GM21515 (cell line): ENCODE results near the gene TBC1D20.

Source experiments
- ATAC-seq: cut with Tn5 transposase; IDR thresholded peaks from one replicate; pipeline ENCODE4 v1.9.1; 2021; ENCODE audit not compliant: unreplicated experiment

TBC1D20 gene

DNA sequence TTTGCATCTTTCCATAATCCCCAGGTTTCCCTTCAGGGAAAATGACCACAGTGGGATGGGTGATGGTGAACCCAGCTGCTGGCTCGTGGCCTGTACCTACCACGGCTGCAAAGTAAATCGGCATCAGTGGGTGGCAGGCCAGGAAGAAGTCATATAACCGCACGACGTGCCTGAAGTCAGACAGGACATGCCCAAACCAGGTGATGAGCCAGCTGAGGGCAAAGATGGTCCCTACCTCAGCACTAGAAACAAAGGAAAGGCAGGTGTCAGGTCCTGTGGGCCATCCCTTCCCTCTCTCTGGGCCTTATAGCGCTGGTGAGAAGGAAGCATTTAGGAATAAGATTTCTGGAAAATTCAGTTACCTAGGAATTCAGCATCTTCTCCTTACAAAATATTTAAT, 22.2 kb downstream of the TBC1D20 start:
- ATAC-seq: no peak

DNA sequence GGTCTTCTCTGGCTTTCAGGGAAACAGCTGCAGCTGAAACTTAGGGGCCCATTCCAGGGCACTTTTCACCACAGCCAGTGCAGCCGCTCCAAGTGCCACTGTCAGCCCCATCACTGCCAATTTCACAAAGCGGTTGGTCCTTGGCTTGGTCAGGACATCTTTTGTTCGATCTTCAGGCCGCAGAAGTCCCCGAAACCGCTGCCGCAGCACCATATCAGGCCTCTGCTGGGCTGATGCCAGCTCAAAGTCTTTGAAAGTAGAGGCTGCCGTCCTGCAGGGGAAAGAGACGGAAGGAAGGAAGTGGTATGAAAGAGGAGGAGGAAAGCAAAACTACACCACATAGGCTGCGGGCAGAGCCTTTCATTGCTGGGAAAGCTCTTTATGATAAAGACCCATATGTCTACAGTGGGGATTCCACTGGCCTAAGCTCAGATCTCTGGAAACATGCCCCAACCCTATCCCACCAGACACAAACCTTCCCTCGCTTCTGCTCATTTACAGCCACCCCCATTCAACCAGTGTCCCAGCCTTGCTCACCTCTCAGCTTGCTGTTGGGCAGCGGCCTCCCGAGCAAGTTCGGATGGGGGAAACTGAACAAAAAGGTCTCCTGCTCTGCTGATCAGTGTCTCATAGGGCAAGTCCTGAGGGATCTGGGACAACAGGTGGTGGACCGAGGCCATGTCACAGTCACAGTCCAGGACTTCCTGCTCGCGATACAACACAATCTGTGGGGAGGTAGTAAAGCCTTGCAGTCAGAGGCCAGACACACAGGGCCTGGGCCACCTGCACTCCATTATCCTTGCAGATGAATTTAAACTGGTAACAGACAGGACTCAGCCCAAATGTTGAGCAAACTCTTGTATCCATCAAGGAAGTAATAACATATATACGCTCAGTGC, 23.5 kb downstream of the TBC1D20 start:
- ATAC-seq: no peak

DNA sequence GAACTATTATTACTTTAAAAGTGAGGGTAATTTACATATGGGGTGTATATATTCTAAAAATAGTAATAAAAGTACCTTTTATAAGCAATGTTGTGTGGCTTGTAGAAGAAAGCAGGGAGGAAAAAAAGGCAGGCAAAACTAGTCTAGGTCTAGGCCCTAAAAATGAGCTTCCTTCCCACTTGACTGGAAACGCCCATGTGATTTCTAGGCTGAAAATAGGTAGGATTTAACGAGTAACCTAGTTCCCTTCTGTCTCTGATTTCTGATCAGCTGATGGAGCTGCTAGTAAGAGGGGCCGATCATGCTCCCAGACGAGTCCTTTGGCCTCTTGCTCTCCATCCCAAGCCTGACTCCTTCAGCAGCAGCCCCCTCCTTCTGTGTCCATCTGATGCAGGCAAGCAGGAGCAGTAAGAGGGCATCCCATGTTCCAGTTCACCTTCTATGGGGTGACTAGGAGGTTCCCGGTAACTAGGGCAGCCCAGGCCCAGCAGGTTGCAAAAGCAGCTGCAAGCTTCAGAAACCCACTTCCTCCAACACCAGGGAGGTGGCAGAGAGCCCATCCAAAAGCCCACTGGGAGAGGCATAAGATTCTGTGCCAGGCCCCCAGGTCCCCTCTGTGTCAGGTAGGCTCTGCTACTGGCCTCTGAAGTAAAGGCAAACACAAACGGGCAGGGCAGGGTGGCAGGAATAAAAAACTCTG, 24.4 kb downstream of the TBC1D20 start:
- no peak for ATAC-seq

DNA sequence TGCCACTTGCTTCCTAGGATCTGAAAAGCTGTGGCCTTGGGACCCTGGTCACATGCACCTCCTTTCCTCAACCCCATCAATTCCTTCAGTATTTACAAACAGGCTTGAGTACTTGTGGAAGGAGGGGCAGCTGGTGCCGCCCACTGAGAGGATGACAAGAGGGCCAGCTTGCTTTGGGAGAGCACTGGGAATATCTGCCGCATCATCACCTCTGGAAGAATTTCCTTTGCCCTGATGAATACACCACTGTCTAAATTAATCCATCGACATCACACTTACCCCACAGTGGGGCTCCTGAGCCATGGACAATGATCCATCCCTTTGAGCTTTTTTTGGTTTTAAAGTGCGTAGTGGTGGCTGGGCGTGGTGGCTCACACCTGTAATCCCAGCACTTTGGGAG, 25.9 kb downstream of the TBC1D20 start:
- no peak for ATAC-seq

DNA sequence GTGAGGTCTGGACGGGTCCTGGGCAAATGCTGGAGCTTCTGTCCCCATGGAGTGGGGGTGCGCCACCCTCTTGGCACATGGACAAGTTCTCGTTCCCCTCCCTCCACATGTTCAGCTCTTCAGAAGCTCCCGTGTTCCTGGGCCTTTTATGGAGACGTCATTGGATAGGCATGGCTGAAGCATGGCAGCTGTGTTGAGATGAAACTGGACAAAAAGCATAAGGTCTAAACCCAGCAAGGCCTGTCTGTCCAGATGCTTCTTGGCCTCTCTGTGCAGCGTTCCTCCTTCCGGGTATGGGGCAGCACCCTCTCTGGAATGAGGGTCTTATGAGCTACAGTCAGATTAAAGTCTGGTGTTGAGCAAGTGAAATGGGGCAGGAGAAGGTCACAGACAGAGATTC, 26.8 kb downstream of the TBC1D20 start:
- no peak for ATAC-seq

DNA sequence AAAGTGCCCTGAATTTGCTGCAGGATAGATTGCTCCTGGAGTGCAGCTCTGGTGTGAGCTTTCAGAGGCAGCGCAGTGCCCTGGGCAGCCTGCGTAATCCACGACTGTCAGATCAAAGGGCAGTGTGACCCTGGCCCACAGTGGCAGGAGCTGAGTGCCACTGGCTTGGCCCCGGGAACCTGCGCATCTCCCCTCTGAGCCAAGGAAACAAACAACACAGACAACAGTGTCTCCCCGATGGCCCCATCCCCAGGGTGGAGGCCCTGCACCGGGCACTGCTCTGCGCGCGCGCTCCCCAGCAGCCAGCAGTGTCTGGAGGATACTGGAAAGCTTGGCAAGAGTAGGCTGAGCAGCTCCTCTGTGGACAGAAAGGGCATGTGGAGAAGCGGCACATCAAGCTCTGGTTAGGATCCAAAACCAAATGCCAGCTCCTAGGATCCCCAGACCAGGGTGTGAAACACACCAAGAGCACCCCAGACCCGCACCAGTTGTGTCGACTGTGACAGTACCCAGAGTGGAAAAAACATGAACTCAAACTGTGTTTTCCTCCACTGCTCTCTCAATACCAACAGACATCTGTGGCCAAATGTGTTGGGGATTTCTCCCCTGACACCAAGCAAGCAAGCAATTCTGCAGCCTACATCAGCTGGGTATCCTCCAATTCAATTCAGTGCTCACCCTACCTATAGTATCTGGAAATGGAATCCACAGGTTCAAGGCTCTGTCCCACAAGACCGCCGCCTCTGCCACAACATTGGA, 27.5 kb downstream of the TBC1D20 start:
- no peak for ATAC-seq

DNA sequence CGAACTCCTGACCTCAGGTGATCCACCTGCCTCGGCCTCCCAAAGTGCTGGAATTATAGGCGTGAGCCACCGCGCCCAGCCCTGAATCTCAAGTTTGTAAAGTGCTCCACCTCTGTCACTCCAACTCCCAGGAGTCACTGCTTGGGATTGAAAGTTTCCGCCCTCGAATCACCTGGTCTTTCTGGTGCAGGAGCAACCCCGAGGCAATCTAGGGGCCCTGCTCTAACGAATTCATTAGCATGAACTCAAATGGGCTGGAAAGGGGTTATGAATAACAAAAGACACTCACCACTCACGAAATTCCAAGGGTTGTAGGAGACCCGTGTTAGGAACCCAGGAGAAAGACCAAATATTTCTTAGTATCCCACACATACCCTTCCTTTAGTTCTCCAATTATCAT, 28.1 kb downstream of the TBC1D20 start:
- ATAC-seq: no peak

DNA sequence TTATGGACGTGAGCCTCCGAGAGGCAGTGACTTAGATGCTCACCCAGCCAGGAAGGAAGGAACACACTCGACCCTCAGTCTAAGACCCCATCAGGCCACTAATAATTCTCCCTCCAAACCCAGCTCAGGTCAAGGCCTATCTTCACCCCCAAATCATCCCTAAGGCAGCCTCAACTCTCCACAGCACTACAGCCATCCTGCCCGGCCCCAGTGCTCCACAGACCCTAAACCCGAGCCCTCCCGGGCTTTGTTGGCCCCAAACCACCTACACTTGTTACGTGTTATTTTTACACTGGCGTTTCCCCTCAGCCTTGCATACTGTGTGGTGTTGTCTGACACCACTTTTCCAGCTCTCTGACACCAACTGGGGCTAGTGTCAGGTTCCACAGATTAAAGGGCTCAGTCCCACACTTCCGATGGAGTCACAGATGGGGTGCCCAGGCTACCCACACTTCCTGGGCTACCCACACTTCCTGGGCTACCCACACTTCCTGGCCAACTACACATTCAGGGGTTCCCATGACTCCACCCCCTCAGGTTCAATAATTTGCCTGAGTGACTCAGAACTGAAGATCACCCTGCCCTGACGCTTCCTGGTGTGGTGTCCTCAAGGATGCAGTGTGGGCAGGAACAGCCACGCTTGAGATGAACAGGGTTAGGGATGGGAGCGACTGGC, 28.9 kb downstream of the TBC1D20 start:
- ATAC-seq: peak; percentile 66

DNA sequence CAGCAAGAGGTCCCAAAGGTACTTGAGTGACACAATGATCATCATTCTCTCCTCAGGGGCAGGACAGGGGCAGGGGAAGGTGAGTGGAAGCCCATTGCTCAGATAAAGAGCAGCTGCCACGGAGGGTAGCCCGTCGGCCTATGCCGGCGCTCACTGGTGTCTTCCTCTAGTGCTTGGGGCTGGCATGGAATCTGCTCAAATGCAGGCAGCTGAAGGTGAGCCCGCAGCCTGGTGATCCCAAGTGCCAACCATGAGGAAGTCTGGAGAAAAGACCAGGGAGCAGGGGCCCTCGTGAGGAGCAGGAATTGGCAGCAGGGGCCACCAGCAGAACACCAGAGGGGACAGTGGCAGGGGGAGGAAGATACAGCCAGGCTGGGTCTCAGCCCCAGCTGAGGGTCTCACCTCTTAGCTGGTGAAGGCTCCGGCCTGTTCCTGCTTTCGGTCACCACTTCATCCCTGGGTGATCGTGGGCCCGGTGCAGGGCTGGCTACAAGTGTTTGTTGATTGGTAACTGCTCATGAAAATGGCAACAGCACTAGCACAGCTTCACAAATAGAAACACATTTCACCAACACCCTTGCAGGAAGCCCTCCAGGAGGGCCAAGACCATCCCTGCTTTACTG, 29.5 kb downstream of the TBC1D20 start:
- ATAC-seq: no peak

DNA sequence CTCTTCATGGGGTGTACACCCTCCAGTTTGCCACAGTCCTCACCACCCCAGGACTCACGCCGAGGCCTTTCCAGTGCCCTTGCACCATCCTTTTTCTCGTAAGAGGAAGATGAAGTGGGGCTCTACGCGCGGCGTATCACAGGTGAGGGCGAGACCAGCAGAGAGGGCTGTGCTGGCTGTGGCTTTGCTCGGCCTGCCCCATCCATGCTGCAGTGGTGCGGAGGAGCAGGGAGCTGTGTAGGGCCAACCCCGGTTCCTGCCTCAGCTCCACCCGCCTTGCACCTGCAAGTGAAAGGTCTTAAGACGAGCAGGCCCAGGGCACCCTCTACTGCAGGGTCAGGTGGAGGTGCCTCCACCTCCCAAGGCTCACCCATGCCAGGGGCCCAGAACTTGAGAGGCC, 30.1 kb downstream of the TBC1D20 start:
- ATAC-seq: no peak

DNA sequence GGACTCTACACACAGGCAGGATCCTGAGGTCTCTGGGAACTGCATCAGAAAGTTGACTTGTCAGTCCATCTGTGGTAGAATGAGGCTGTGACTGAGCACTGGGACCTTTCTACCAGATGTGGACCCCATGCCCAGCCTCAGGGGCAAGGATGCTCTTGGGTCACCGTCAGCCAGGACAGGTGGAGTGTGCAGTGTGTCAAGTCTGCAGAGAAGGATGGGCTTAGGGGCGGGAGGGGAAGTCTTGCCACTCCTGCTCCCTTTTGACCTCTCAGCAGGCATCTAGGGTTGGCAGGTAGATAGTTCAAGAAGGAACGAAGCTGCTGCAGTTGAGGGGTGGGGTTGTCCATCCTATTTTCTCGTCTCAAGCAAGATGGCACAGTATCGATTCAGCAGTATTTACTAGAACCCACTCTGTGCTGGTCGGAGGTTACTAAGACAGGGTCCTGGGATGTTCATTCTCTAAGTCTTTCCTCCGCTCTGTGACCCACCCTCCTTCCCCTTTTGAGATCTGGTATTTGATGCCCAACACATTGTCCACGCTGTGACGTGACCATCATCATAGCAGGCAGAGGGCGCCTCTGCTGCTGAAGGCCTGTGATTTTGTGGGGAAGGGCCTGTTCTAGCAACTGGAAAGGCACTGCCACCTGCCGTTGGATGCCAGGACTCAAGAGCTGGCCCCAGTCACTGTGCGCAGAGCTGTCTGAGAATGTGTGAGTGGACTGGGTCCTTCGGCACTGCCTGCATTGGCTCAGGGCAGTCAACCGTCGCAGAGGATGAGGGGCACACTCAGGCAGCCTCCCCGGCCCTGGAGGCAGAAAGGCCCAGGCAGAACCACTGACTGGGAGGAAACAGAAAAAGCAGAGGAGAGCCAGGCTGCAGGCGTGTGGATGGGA, 31.1 kb downstream of the TBC1D20 start:
- ATAC-seq: no peak

DNA sequence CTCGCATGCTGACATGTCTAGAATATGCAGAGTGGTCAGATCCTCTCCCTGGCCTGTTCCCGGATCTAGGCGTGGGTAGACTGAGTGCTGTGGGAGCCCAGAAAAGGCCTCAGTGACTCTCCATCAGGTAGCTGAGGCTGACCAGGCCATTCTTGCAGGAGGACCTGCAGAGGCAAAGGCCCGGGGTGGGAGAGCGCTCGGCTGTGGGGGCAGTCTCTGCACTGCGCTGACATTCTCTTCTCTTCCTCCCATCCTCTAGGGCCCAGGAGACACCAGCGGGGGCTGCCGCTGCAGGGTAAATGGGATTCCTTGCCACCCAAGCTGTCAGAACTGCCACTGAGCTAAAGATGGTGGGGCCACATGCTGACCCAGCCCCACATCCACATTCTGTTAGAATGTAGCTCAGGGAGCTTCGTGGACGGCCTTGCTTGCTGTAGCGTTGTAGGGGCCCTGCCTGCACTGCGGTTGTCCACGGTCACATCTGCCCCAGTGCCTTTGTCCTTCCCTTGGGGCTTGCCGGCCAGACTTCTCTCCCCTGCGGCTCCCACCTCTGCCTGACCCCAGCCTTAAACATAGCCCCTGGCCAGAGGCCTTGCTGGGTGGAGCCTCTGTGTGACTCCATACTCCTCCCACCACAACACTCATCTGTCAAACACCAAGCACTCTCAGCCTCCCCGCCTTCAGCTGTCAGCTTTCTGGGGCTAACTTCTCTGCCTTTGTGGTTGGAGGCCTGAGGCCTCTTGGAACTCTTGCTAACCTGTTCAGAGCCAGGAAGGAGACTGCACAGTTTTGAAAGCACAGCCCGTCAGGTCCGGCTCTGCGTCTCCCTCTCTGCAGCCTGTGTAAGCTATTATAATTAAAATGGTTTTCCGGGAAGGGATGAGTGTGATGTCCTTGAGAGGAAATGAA, 32.0 kb downstream of the TBC1D20 start:
- ATAC-seq: no peak

DNA sequence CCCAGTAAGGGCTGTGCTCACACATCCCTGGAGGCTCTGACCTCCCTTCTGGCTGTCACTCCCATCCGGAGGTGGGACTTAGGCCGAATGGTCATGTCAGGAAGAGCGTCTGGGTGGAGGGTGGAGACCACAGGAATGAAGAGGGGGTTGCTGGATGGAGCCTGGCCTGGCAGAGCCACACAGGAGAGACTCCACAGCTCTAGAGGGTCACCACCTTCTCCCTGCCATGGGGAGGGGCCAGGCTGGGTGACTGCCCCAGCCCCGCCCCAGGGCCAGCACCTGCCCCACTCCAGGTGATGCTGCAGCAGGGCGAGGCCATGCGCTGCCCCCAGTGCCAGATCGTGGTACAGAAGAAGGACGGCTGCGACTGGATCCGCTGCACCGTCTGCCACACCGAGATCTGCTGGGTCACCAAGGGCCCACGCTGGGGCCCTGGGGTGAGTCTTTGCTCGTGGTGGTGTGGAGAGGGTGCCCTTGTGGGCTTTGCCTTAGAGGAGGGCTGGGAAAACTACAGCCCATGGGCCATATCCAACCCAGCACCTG, 33.6 kb downstream of the TBC1D20 start:
- no peak for ATAC-seq

DNA sequence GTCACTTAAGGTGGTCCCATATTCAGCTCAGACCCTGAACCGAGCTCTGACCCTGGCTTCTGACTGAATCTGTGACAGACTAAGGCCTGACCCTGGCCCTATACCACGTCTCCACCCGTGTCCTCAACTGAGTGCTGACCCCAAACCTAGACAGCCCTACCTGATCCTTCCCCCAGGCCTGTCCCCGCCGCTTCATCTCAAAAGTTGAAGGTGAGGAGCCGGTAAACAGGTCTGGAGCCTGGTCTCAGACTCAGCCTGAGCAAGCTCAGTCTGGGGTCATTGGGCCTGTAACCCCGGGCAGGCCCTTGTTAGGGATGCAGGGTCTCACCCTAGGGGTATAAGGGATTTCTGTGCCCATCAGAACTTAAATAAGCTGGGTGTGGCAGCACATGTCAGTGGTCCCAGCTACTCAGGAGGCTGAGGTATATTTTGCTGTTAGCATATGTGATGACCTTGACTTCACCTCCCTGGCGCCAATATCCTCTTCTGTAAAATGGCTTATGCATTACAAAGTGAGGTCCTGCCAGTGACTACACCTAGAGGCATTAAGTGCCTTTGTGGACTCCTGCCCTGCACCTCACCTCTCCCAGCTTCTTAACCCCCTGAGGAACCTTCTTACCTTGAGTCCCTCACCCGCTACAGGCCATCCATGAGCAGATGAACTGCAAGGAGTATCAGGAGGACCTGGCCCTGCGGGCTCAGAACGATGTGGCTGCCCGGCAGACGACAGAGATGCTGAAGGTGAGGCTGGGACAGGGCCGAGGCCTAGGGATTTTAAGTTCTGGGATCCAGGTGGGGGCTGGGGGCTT, 34.3 kb downstream of the TBC1D20 start:
- ATAC-seq: no peak

DNA sequence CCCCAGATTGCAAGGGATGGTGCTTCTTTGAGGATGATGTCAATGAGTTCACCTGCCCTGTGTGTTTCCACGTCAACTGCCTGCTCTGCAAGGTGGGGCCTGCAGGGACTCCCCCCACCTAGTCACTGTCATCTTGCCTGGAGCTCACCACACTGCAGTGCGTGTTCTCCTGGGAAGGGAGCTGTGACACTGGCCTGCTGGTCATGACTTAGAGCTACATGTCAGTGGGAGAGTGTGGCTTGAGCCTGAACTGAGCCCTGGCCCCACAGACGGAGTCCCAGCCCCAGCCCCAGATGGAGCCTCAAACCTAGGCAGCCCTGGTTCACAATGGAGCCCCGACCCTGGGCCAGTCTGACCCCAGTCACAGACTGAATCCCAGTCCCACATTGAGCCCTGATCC, 34.9 kb downstream of the TBC1D20 start:
- ATAC-seq: no peak

DNA sequence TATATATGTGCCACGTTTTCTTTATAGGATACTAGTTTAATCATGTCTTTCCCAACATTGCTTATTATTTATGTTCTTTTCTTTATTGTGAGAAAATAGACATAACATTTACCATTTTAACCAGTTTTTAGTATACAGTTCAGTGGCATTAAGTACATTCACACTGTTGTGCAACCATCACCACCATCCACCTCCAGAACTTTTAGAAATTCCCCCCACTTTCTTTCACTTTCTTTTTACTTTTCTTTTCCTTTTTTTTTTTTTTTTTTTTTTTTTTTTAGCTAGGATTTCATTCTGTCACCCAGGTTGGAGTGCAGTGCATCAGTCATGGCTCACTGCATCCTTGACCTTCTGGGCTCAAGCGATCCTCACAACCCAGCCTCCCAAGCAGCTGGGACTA, 35.8 kb downstream of the TBC1D20 start:
- no peak for ATAC-seq

DNA sequence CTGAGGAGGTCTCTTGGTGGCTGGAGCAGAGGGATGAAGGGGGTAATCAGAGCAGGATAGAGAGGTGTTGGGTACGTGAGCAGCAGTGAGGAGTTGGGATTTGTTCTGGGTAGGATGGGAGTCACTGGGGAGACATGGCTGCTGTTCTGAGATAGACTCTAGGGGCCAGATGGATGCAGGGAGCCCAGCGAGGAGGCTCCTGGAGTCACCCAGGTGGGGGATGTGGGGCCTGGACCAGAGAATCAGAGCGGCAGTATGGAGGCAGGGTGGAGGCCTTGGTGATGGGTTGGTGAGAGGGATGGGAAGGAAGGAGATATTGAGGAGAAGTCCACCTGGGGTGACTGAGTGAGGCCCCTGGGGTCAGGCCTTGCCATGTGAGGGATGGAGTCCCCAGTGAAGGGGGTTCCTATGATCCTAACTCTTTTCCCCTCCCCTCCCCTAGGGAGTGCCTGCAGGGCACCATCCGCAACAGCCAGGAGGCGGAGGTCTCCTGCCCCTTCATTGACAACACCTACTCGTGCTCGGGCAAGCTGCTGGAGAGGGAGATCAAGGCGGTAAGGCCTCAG, 40.6 kb downstream of the TBC1D20 start:
- ATAC-seq: no peak
